ENCODE results near the gene GTPBP4. TPM values are rescaled to one million over a fixed set of nuclear protein-coding genes. Genes with fewer than 3 reads are reported as not detected.
A peak's percentile ranks its signal among the peaks of the same experiment; 100 is the strongest.

Gene GTPBP4
- total RNA-seq (2016; rRNA removed; fragmentation: Illumina TruSeq; extraction: Trizol), result 85.5 and 101 TPM in 2 replicates
- 9.2 and 10.8 TPM in 2 replicates for total RNA-seq (2016; cell fraction: cytosol; rRNA removed; fragmentation: Illumina TruSeq; extraction: Trizol; ENCODE audit: low read depth)
- 73.1 and 98.3 TPM in 2 replicates for total RNA-seq (2016; cell fraction: insoluble cytoplasmic fraction; rRNA removed; fragmentation: Illumina TruSeq; extraction: Trizol)
- 17.2 and 23.2 TPM in 2 replicates for total RNA-seq (2016; cell fraction: membrane; rRNA removed; fragmentation: Illumina TruSeq; extraction: Trizol)
- total RNA-seq (2016; cell fraction: nucleus; rRNA removed; fragmentation: Illumina TruSeq; extraction: Trizol), result 61.0 and 70.2 TPM in 2 replicates
- 20.1 and 24.1 TPM in 2 replicates for polyA plus RNA-seq (2011; rRNA removed)
- 9.2 and 11.6 TPM in 2 replicates for polyA plus RNA-seq (2011; cell fraction: cytosol; rRNA removed)
- 31.1 and 31.6 TPM in 2 replicates for polyA plus RNA-seq (2011; cell fraction: nucleus; rRNA removed)
- 37.7 and 40.3 TPM in 2 replicates for polyA plus RNA-seq (2012)
- polyA plus RNA-seq (2016; cell fraction: cytosol; fragmentation: Illumina TruSeq; extraction: Trizol; ENCODE audit: low read depth), result 3.6 and 4.3 TPM in 2 replicates
- 116 and 119 TPM in 2 replicates for polyA plus RNA-seq (2016; cell fraction: insoluble cytoplasmic fraction; fragmentation: Illumina TruSeq; extraction: Trizol; ENCODE audit: low read depth)
- polyA plus RNA-seq (2016; cell fraction: membrane; fragmentation: Illumina TruSeq; extraction: Trizol; ENCODE audit: low read depth), result 8.8 and 12.3 TPM in 2 replicates
- 109 and 116 TPM in 2 replicates for polyA plus RNA-seq (2016; cell fraction: nucleus; fragmentation: Illumina TruSeq; extraction: Trizol; ENCODE audit: insufficient read depth, low read depth)
- 35.4 and 59.3 TPM in 2 replicates for polyA minus RNA-seq (2011; rRNA and poly(A)+ RNA removed; ENCODE audit: low replicate concordance)
- 14.2 and 15.8 TPM in 2 replicates for polyA minus RNA-seq (2011; cell fraction: cytosol; rRNA and poly(A)+ RNA removed)
- polyA minus RNA-seq (2011; cell fraction: nucleus; rRNA and poly(A)+ RNA removed), result 62.8 and 65.3 TPM in 2 replicates
- Bru-seq, nascent RNA, result percentile 90 among the genes with signal in this experiment
- percentile 95 among the genes with signal in this experiment for BruChase-seq, experiment 1, labeled RNA remaining after a 6-hour chase
- percentile 94 among the genes with signal in this experiment for BruChase-seq, experiment 2, labeled RNA remaining after a 2-hour chase
- long read RNA-seq, experiment 1, full-length matches to known transcripts, result 37 of 90 reads
- long read RNA-seq, experiment 1, partial matches to known transcripts, result 44 of 90 reads
- long read RNA-seq, experiment 1, other reads (novel, unspliced or antisense), result 9 of 90 reads
- long read RNA-seq, experiment 2, full-length matches to known transcripts, result 32 of 102 reads
- long read RNA-seq, experiment 2, partial matches to known transcripts, result 36 of 102 reads
- long read RNA-seq, experiment 2, other reads (novel, unspliced or antisense), result 34 of 102 reads

GRCh38 chr10:987870-988666 is at the start of gene GTPBP4:
TSS of gene GTPBP4 (plus strand) at chr10:988434. CDS start at chr10:988480, 46 bp downstream.
- Histone ChIP-seq H3K4me1 (ENCODE audit: insufficient read depth, low read length) (peaks cover 67% of the 10 kb centered on the region), H3K27me3 (ENCODE audit: control insufficient read depth in 1 of 2, insufficient read depth in 2 of 2, low read length in 2 of 2) (no peaks in the 10 kb centered on the region; a peak in 1 of 5 replicates), H2AFZ (ENCODE audit: low read length) (no peak within 1 kb of the TSS), H3K9ac (ENCODE audit: insufficient read depth, low read depth, low read length) (peak within 1 kb of the TSS; percentile 95), H3K27ac (ENCODE audit: extremely low read length, insufficient read depth, low read length) (peak within 1 kb of the TSS; percentile 79), H4K20me1 (ENCODE audit: insufficient read depth, low read length) (peaks cover 12% of the 10 kb centered on the region), H3K9me3 (ENCODE audit: low read length) (no peaks in the 10 kb centered on the region), H3K4me2 (ENCODE audit: low read depth, low read length) (peak within 1 kb of the TSS; percentile 84), H3K36me3 (replicated peaks in 1 of 2; ENCODE audit: control insufficient read depth in 1 of 2, insufficient read depth in 2 of 2, low read length in 2 of 2) (peaks cover 5 to 10% of the 10 kb centered on the region in 2 experiments; a peak in 4 of 5 replicates), H3K4me3 (replicated peaks in 1 of 3; ENCODE audit: insufficient read depth in 1 of 3, low read depth in 2 of 3, low read length in 3 of 3) (peak within 1 kb of the TSS; percentile 98 to 100 (median 99)), H3K79me2 (ENCODE audit: insufficient read depth, low read length) (peaks cover 49% of the 10 kb centered on the region)
- FAIRE-seq, result peak; percentile 94
- CTCF ChIA-PET (ENCODE audit: low intra/inter-chr PET ratio, low total read pairs), result no interaction called here
- WGBS (ENCODE audit: low lambda C conversion rate), result 1% methylated on average over 15 of the region's 74 CpGs
- BruUV-seq (replicated peaks), result TSS peak; percentile 84
- in situ Hi-C loops (cut with HindIII; ENCODE audit: extremely low pct_ligation_motif_present, low pct_unique_long_range_greater_than_20kb), result loop anchor here (10.0 kb wide), 1 partner anchor 53 kb away; the partner anchor contains the start of gene LARP4B
- intact Hi-C loops (cut with micrococcal nuclease; ENCODE audit: unreplicated experiment), result loop anchor here (2.0 to 5.0 kb wide), 3 partner anchors 17 to 59 kb away; partner anchors contain the start of genes IDI1 and LARP4B
- POLR2A ChIA-PET, result interaction anchor here (1.0 to 6.5 kb wide), 9 partner anchors 14 to 61 kb away, joined by 3 to 42 read pairs (median 4); partner anchors contain the start of gene IDI1
- ATAC-seq, result peak; percentile 97
- peak; percentile 94 for DNase-seq (ENCODE audit: low spot score)
- TF ChIP-seq SIX4 (CRISPR knock-in tag; IDR thresholded peaks at IDR 0.05), result no peak
- TF ChIP-seq ZNF605 (CRISPR knock-in tag; IDR thresholded peaks at IDR 0.05), result peak; percentile 76; the same call in 1 of the 2 replicates
- TF ChIP-seq MIXL1 (CRISPR knock-in tag; IDR thresholded peaks at IDR 0.05), result no peak
- TF ChIP-seq SP1 (IDR thresholded peaks at IDR 0.05), result no peak
- TF ChIP-seq SP1 (CRISPR knock-in tag; IDR thresholded peaks at IDR 0.05), result peak; percentile 58; the same call in 1 of the 2 replicates
- TF ChIP-seq NPAS2 (CRISPR knock-in tag; IDR thresholded peaks at IDR 0.05; ENCODE audit: borderline replicate concordance), result no peak
- TF ChIP-seq ZNF441 (CRISPR knock-in tag; IDR thresholded peaks at IDR 0.05; ENCODE audit: borderline replicate concordance), result peak; percentile 52; the same call in 1 of the 2 replicates
- TF ChIP-seq ZNF766 (CRISPR knock-in tag; IDR thresholded peaks at IDR 0.05; ENCODE audit: borderline replicate concordance), result 0 out of 2 replicates have a peak, but pooled peaks have one; percentile 62
- TF ChIP-seq ZNF644 (CRISPR knock-in tag; IDR thresholded peaks at IDR 0.05; ENCODE audit: low read depth), result no peak
- no peak for TF ChIP-seq ATF7 (IDR thresholded peaks at IDR 0.05)
- TF ChIP-seq ATF7 (CRISPR knock-in tag; IDR thresholded peaks at IDR 0.05), result no peak
- peak; percentile 61; the same call in 1 of the 2 replicates for TF ChIP-seq ATF2 (CRISPR knock-in tag; IDR thresholded peaks at IDR 0.05)
- TF ChIP-seq ETV5 (CRISPR knock-in tag; IDR thresholded peaks at IDR 0.05; ENCODE audit: borderline replicate concordance), result peak; percentile 68
- TF ChIP-seq ATF5 (CRISPR knock-in tag; IDR thresholded peaks at IDR 0.05; ENCODE audit: low read depth), result no peak
- TF ChIP-seq ARNT (IDR thresholded peaks at IDR 0.05), result no peak

Data from HepG2 (cell line).